NT2/D1 (cell line): Measurements from ENCODE around the gene HIP1.
"Not testable (repeated sequence)": the region's sequence is repeated elsewhere in the genome, so short reads cannot be mapped to it uniquely, and the experiment has no call there.

Experiments
- SUZ12 ChIP-seq: IDR thresholded peaks from 2 replicates; pipeline ENCODE4 v1.6.1; 2011; ENCODE audit not compliant: insufficient read length, insufficient read depth; ENCODE audit errors: extremely low read depth
- YY1 ChIP-seq: IDR thresholded peaks from 2 replicates; pipeline ENCODE4 v1.6.1; 2011; ENCODE audit not compliant: insufficient read length, insufficient read depth
- ZNF274 ChIP-seq: IDR thresholded peaks from 2 replicates; pipeline ENCODE4 v1.6.1; 2011; ENCODE audit warnings: mild to moderate bottlenecking, low read depth, low read length

DNA sequence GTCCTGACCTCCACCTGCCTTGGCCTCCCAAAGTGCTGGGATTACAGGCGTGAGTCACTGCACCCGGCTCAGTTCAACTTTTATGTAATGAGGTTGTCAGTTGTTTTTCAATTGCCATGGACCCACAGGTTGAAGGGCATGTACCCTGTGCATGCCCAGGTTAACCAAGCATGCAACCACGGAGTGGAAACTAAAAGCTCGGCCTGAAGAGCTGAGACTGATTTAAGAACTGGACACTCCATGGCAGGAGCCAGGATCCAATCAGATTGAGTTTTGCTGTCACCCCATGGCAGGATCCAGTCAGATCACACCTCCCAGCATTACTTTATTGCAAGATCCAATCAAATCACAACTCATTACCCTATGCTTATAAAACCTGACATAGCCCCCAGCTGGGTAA lies 229.7 kb downstream of the HIP1 start:
- not testable (repeated sequence) for TF ChIP-seq ZNF274, YY1, SUZ12
